Measurements from ENCODE around the gene KIDINS220. TPM values are rescaled to one million over a fixed set of nuclear protein-coding genes. Genes with fewer than 3 reads are reported as not detected.

Gene KIDINS220
- total RNA-seq, 1 donor from 2014 or later: 47.8 TPM

- no peak for TF ChIP-seq EZH2 (IDR thresholded peaks at IDR 0.05; ENCODE audit: insufficient read depth, low read length)
- TF ChIP-seq CTCF (IDR thresholded peaks at IDR 0.05; ENCODE audit: insufficient read depth, low read depth, low read length): no peak
- no peak overlapping the region for H3K27ac Mint-ChIP-seq (ENCODE audit: unreplicated experiment)
- Histone ChIP-seq H3K4me1 (ENCODE audit: insufficient read depth, low read length) (no peaks in the 10 kb centered on the region), H2AFZ (ENCODE audit: low read depth, low read length) (no peak overlapping the region), H3K4me2 (ENCODE audit: low read length) (no peak overlapping the region), H3K27me3 (ENCODE audit: insufficient read depth, low read length) (no peaks in the 10 kb centered on the region), H3K9ac (ENCODE audit: low read length) (no peak overlapping the region), H3K9me3 (ENCODE audit: insufficient read depth, low read depth, low read length) (no peaks in the 10 kb centered on the region), H4K20me1 (ENCODE audit: insufficient read depth, low read length) (no peaks in the 10 kb centered on the region), H3K36me3 (ENCODE audit: insufficient read depth, low read length) (peaks cover 5% of the 10 kb centered on the region), H3K27ac (ENCODE audit: low read depth, low read length) (no peak overlapping the region), H3K4me3 (ENCODE audit: insufficient read depth, low read depth, low read length) (no peak overlapping the region), H3K79me2 (ENCODE audit: insufficient read depth, low read length) (no peaks in the 10 kb centered on the region)
- H3K4me1 Mint-ChIP-seq (ENCODE audit: low read depth, unreplicated experiment): peaks cover 2% of the 10 kb centered on the region
- DNase-seq (ENCODE audit: low read depth) (no peak), FAIRE-seq (no peak)
- no peak overlapping the region for H3K4me3 Mint-ChIP-seq (ENCODE audit: unreplicated experiment)
- H3K27me3 Mint-ChIP-seq (ENCODE audit: low read depth, unreplicated experiment): no peaks in the 10 kb centered on the region
- H3K36me3 Mint-ChIP-seq (ENCODE audit: low read depth, unreplicated experiment): peaks cover 13% of the 10 kb centered on the region
- H3K9me3 Mint-ChIP-seq (ENCODE audit: unreplicated experiment): no peaks in the 10 kb centered on the region
Observed at GRCh38 chr2:8877894-8878293, 40.5 kb upstream of the KIDINS220 start.

GRCh38 chr2:8877332-8877731, 39.9 kb upstream of the KIDINS220 start:
- Mint-ChIP-seq H3K36me3 (ENCODE audit: low read depth, unreplicated experiment) (peaks cover 13% of the 10 kb centered on the region), H3K27ac (ENCODE audit: unreplicated experiment) (no peak overlapping the region), H3K9me3 (ENCODE audit: unreplicated experiment) (no peaks in the 10 kb centered on the region), H3K27me3 (ENCODE audit: low read depth, unreplicated experiment) (no peaks in the 10 kb centered on the region), H3K4me3 (ENCODE audit: unreplicated experiment) (no peak overlapping the region), H3K4me1 (ENCODE audit: low read depth, unreplicated experiment) (peaks cover 2% of the 10 kb centered on the region)
- Histone ChIP-seq H3K9me3 (ENCODE audit: insufficient read depth, low read depth, low read length) (no peaks in the 10 kb centered on the region), H3K36me3 (ENCODE audit: insufficient read depth, low read length) (peaks cover 5% of the 10 kb centered on the region), H3K4me2 (ENCODE audit: low read length) (no peak overlapping the region), H3K9ac (ENCODE audit: low read length) (no peak overlapping the region), H2AFZ (ENCODE audit: low read depth, low read length) (no peak overlapping the region), H4K20me1 (ENCODE audit: insufficient read depth, low read length) (no peaks in the 10 kb centered on the region), H3K27me3 (ENCODE audit: insufficient read depth, low read length) (no peaks in the 10 kb centered on the region), H3K4me3 (ENCODE audit: insufficient read depth, low read depth, low read length) (no peak overlapping the region), H3K27ac (ENCODE audit: low read depth, low read length) (no peak overlapping the region), H3K79me2 (ENCODE audit: insufficient read depth, low read length) (no peaks in the 10 kb centered on the region), H3K4me1 (ENCODE audit: insufficient read depth, low read length) (no peaks in the 10 kb centered on the region)
- DNase-seq (ENCODE audit: low read depth) (no peak), FAIRE-seq (no peak)
- no peak for TF ChIP-seq CTCF (IDR thresholded peaks at IDR 0.05; ENCODE audit: insufficient read depth, low read depth, low read length)
- TF ChIP-seq EZH2 (IDR thresholded peaks at IDR 0.05; ENCODE audit: insufficient read depth, low read length): no peak

GRCh38 chr2:8876628-8877027, 39.2 kb upstream of the KIDINS220 start:
- H3K4me3 Mint-ChIP-seq (ENCODE audit: unreplicated experiment): no peak overlapping the region
- FAIRE-seq: no peak

More at GRCh38 chr2:8876628-8877027, 39.2 kb upstream of the KIDINS220 start:
- H3K27ac ChIP-seq (ENCODE audit: low read depth, low read length): no peak overlapping the region
- peak; percentile 56 for DNase-seq (ENCODE audit: low read depth)
- no peak overlapping the region for H2AFZ ChIP-seq (ENCODE audit: low read depth, low read length)
- no peak overlapping the region for H3K9ac ChIP-seq (ENCODE audit: low read length)
- no peaks in the 10 kb centered on the region for H3K79me2 ChIP-seq (ENCODE audit: insufficient read depth, low read length)
- no peaks in the 10 kb centered on the region for H3K27me3 ChIP-seq (ENCODE audit: insufficient read depth, low read length)
- H4K20me1 ChIP-seq (ENCODE audit: insufficient read depth, low read length): no peaks in the 10 kb centered on the region
- no peak overlapping the region for H3K4me2 ChIP-seq (ENCODE audit: low read length)
- no peaks in the 10 kb centered on the region for H3K4me1 ChIP-seq (ENCODE audit: insufficient read depth, low read length)
- peaks cover 13% of the 10 kb centered on the region for H3K36me3 Mint-ChIP-seq (ENCODE audit: low read depth, unreplicated experiment)
- H3K4me3 ChIP-seq (ENCODE audit: insufficient read depth, low read depth, low read length): no peak overlapping the region
- H3K4me1 Mint-ChIP-seq (ENCODE audit: low read depth, unreplicated experiment): peaks cover 2% of the 10 kb centered on the region
- no peaks in the 10 kb centered on the region for H3K9me3 Mint-ChIP-seq (ENCODE audit: unreplicated experiment)
- no peak overlapping the region for H3K27ac Mint-ChIP-seq (ENCODE audit: unreplicated experiment)
- no peaks in the 10 kb centered on the region for H3K9me3 ChIP-seq (ENCODE audit: insufficient read depth, low read depth, low read length)
- no peaks in the 10 kb centered on the region for H3K27me3 Mint-ChIP-seq (ENCODE audit: low read depth, unreplicated experiment)
- no peak for TF ChIP-seq EZH2 (IDR thresholded peaks at IDR 0.05; ENCODE audit: insufficient read depth, low read length)
- no peak for TF ChIP-seq CTCF (IDR thresholded peaks at IDR 0.05; ENCODE audit: insufficient read depth, low read depth, low read length)
- H3K36me3 ChIP-seq (ENCODE audit: insufficient read depth, low read length): peaks cover 5% of the 10 kb centered on the region
